ENCODE measurements around the gene GDF11. TPM values are rescaled to one million over a fixed set of nuclear protein-coding genes. Genes with fewer than 3 reads are reported as not detected.
A peak's percentile ranks its signal among the peaks of the same experiment; 100 is the strongest.

Gene GDF11
- total RNA-seq, 1 donor from 2014 or later, result 14.2 TPM

DNA sequence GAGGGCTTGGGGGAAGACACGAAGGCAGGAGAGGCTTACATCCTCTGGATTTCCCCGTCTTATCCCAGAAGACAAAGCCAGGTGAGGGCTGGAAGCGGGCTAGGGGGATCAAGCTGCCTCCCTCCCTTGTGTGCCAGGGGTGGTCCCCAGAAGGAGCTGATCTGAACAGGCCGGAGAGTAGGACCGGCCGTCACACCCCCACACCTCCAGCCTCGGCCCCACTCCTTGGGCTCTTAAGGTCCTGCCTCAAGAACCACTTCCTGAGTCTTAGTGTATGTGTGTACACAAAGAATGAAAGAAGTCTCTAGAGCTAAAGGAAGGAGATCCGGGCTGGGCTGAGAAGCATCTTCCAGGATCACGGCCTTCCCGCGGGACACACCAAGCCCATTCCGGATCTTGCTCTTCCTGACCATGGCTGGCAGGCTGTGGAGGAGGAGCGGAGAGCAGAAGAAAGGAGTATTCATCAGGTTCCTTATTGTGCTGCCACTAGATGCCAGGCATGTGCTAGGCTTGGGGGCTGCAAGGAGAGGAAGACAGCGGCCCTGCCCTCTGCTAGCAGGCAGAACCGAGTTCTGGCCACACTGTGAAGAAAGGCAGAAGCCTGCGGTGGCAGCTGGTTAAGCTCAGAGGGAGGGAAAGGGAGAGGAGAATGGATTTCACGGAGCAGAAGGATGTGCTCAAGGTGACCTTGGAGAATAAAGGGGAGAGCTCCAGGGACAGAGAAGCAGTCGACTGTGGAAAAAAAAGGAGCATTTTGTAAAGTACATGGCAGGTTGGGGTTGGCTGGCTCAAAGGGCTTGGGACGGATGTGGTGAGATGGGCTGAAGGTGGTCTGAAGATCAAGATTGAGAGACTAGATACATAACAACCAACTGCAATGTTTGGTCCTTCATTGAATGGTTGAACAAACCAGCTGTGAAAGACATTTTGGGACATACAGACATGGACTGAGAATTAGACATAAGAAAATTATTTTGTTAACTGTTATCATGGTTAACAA is 12.8 kb upstream of the GDF11 start:
- Mint-ChIP-seq H3K36me3 (ENCODE audit: low read depth) (peaks cover 17% of the 10 kb centered on the region), H3K27ac (peak overlapping the region; percentile 96), H3K4me1 (ENCODE audit: low read depth) (peaks cover 40% of the 10 kb centered on the region), H3K4me3 (peak overlapping the region; percentile 90), H3K9me3 (no peaks in the 10 kb centered on the region), H3K27me3 (ENCODE audit: insufficient read depth) (peaks cover 1% of the 10 kb centered on the region)
- intact Hi-C loops (cut with micrococcal nuclease), result loop anchor here (1.0 to 2.0 kb wide), 5 partner anchors 8 to 199 kb away; partner anchors contain the start of genes BLOC1S1, GDF11 and SARNP
- no peak for DNase-seq (ENCODE audit: low spot score)

DNA sequence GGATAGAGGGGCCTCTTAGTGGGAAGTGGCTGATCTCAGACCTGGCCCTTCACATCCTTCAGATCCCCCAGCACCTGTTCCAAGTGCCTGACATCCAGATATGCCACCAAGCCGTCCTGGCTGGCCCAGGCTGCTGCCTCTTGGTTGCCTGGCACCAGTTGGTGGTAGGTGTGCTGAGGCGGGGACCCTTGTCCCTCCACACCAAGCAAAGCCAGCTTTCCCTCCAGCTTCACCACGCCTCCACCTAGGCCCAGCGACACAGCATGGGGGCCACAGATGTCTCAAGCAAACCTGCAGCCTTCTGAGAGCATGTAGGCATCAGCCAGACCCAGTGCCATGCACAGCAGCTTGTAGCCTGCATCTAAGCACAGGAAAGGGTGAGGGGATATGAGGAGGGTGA is 10.6 kb upstream of the GDF11 start:
- Mint-ChIP-seq H3K27me3 (ENCODE audit: insufficient read depth) (no peaks in the 10 kb centered on the region), H3K4me3 (no peak overlapping the region), H3K9me3 (no peaks in the 10 kb centered on the region), H3K4me1 (ENCODE audit: low read depth) (peaks cover 33% of the 10 kb centered on the region), H3K27ac (no peak overlapping the region), H3K36me3 (ENCODE audit: low read depth) (peaks cover 4% of the 10 kb centered on the region)
- intact Hi-C loops (cut with micrococcal nuclease), result no loop called here
- DNase-seq (ENCODE audit: low spot score), result no peak

DNA sequence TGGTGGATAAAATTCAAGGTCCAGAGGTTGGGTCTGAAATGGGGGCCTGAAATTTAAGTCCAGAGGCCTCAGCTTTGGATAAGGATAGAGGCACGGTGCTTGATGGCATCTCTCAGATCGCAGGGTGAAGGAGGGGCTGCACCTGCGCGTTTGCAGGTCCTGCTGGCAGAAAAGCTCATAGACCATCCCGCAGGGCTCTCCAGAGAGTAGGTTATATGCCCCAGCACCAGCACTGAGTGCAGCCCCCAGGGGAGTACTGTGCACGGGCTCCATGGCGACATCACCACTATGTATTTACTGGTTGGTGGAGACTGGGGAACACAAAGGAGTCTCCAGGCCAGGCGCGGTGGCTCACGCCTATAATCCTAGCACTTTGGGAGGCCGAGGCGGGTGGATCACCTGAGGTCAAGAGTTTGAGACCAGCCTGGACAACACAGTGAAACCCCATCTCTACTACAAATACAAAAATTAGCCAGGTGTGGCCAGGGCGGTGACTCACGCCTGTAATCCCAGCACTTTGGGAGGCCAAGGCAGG is 9.8 kb upstream of the GDF11 start:
- intact Hi-C loops (cut with micrococcal nuclease), result no loop called here

DNA sequence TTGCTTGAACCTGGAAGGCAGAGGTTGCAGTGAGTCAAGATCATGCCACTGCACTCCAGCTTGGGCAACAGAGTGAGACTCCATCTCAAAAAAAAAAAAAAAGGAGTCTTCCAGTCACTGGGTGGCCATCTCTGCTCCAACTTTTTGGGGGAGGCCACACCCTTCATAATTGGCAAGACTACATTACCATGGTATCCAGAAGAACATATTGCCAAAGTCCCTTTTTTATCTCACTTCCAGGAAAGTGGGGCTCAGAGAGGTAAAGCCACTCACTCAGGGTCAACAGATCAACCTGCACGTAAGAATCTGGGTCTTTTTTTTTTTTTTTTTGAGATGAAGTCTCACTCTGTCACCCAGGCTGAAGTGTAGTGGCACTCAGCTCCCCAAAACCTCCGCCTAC is 9.1 kb upstream of the GDF11 start:
- Mint-ChIP-seq H3K27ac (no peak overlapping the region), H3K4me3 (no peak overlapping the region), H3K27me3 (ENCODE audit: insufficient read depth) (no peaks in the 10 kb centered on the region), H3K36me3 (ENCODE audit: low read depth) (no peaks in the 10 kb centered on the region), H3K4me1 (ENCODE audit: low read depth) (peaks cover 40% of the 10 kb centered on the region), H3K9me3 (no peaks in the 10 kb centered on the region)
- DNase-seq (ENCODE audit: low spot score), result no peak
- intact Hi-C loops (cut with micrococcal nuclease), result no loop called here

More for the DNA sequence above, 9.8 kb upstream of the GDF11 start:
- DNase-seq (ENCODE audit: low spot score), result no peak
- Mint-ChIP-seq H3K27me3 (ENCODE audit: insufficient read depth) (no peaks in the 10 kb centered on the region), H3K4me3 (no peak overlapping the region), H3K36me3 (ENCODE audit: low read depth) (no peaks in the 10 kb centered on the region), H3K27ac (no peak overlapping the region), H3K4me1 (ENCODE audit: low read depth) (peaks cover 36% of the 10 kb centered on the region), H3K9me3 (no peaks in the 10 kb centered on the region)

DNA sequence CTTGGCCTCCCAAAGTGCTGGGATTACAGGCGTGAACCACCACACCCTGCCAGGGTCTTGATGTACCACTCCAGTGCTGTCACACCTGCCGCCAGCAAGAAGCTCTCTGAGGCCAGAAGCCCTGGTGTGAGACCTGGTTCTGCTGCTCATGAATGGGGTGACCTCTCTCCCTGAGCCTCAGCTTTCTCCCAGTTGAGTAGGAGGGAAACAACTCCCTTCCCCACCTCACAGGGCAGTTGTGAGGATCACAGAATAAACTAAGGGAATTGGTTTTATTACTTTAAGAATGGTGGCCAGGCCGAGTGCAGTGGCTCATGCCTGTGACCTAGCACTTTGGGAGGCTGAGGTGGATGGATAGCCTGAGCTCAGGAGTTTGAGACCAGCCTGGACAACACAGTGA is 8.3 kb upstream of the GDF11 start:
- DNase-seq (ENCODE audit: low spot score), result no peak
- H3K27ac Mint-ChIP-seq, result no peak overlapping the region
- no peak overlapping the region for H3K4me3 Mint-ChIP-seq
- H3K27me3 Mint-ChIP-seq (ENCODE audit: insufficient read depth), result no peaks in the 10 kb centered on the region
- peaks cover 37% of the 10 kb centered on the region for H3K4me1 Mint-ChIP-seq (ENCODE audit: low read depth)
- intact Hi-C loops (cut with micrococcal nuclease), result no loop called here
- H3K9me3 Mint-ChIP-seq, result no peaks in the 10 kb centered on the region
- H3K36me3 Mint-ChIP-seq (ENCODE audit: low read depth), result no peaks in the 10 kb centered on the region

DNA sequence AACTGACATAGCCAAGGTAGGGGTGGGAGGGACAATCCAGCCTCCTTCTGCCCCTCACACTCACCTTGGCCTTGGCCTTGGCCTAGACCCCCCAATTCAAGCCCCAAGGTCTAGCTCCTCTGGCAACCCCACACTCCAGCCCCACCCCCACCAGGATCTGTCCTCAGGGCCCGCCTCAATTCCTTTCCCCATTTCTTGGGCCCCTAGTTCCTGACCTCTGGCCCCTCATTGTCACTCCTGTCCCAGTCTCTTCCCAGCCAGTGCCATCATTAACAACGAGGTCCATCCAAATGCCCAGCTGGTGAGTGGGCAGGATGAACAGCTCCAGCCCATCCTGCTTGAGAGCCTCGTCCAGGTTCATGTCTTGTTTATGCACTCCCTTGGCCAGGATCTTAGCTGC is 6.8 kb upstream of the GDF11 start:
- no peak for DNase-seq (ENCODE audit: low spot score)
- H3K27me3 Mint-ChIP-seq (ENCODE audit: insufficient read depth), result no peaks in the 10 kb centered on the region
- intact Hi-C loops (cut with micrococcal nuclease), result no loop called here
- no peak overlapping the region for H3K27ac Mint-ChIP-seq
- H3K4me1 Mint-ChIP-seq (ENCODE audit: low read depth), result peaks cover 29% of the 10 kb centered on the region
- H3K9me3 Mint-ChIP-seq, result no peaks in the 10 kb centered on the region
- H3K36me3 Mint-ChIP-seq (ENCODE audit: low read depth), result no peaks in the 10 kb centered on the region
- no peak overlapping the region for H3K4me3 Mint-ChIP-seq

DNA sequence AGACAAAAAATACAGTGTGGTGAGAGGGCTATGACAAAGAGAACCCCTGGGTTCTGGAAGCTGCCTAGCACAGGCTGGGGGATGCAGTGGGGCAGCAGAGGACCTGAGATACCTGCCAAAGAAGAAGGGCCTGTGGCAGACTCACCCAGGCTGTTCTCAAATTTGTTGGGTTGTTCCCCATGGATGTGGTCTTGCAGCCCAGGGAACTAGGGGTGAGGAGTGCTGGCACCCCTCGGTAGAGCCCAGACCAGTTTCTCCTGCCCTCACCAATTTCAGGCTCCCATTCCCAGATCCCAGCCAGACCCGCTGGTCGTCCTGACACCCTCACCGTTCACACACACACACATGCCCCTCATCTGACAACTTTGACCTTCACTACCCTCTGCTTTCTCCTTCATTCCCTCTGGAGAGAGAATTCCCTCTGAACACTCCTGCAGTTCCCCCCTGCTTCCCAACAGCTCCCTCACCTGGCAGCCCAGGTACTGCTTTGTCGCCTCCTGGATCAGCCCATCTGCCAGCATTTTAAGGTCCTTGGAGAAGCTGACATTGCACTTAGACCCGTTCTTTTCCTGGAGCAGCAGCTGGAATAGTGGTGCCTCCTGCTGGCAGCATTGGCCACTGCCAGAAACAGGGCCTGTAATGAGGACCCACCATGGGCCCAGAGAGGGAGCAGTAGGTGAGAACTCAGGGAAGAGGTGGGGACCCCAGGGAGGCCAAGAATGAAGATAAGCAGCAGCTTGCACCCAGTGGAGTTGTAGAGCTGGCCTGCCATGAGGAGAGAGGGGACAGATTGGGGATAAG is 5.9 kb upstream of the GDF11 start:
- no peaks in the 10 kb centered on the region for H3K36me3 Mint-ChIP-seq (ENCODE audit: low read depth)
- DNase-seq (ENCODE audit: low spot score), result peak; percentile 43
- H3K27me3 Mint-ChIP-seq (ENCODE audit: insufficient read depth), result peaks cover 3% of the 10 kb centered on the region
- H3K4me3 Mint-ChIP-seq, result peak overlapping the region; percentile 79
- H3K27ac Mint-ChIP-seq, result peak overlapping the region; percentile 61
- H3K4me1 Mint-ChIP-seq (ENCODE audit: low read depth), result peaks cover 35% of the 10 kb centered on the region
- intact Hi-C loops (cut with micrococcal nuclease), result loop anchor here (1.0 kb wide), 3 partner anchors 13 to 548 kb away; no protein-coding TSS in a partner anchor
- no peaks in the 10 kb centered on the region for H3K9me3 Mint-ChIP-seq

DNA sequence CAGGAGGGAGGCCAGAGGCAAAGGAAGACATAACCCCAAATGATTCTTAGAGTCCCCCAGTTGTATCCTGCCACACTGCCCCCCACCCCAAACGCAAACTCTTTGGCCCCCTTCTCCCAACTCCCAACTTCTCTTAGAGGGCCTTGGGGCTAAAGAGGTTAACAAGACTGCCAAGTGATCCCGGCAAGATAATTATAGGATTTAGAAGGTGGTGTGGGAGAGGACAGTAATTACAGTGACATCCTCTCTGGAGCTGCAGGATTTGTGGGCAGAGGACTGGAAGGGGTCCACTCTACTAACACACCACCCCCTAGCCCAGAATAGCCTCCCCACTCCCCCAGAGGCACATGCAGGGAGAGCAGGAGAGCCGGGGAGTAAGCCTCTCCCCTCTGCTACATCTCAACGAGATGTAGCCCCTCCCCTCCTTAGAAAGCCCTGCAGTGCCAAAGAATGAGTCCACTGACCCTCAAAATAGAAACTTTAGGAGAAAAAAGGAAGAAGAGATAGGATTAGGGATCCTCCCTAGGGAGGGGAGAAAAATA is 5.3 kb upstream of the GDF11 start:
- Mint-ChIP-seq H3K36me3 (ENCODE audit: low read depth) (no peaks in the 10 kb centered on the region), H3K27ac (peak overlapping the region; percentile 77), H3K4me3 (peak overlapping the region; percentile 79), H3K4me1 (ENCODE audit: low read depth) (peaks cover 41% of the 10 kb centered on the region), H3K9me3 (no peaks in the 10 kb centered on the region), H3K27me3 (ENCODE audit: insufficient read depth) (peaks cover 3% of the 10 kb centered on the region)
- intact Hi-C loops (cut with micrococcal nuclease), result loop anchor here (1.0 to 2.0 kb wide), 13 partner anchors 8 to 548 kb away; partner anchors contain the start of genes CD63, DNAJC14, PA2G4 and RPS26
- no peak for DNase-seq (ENCODE audit: low spot score)

DNA sequence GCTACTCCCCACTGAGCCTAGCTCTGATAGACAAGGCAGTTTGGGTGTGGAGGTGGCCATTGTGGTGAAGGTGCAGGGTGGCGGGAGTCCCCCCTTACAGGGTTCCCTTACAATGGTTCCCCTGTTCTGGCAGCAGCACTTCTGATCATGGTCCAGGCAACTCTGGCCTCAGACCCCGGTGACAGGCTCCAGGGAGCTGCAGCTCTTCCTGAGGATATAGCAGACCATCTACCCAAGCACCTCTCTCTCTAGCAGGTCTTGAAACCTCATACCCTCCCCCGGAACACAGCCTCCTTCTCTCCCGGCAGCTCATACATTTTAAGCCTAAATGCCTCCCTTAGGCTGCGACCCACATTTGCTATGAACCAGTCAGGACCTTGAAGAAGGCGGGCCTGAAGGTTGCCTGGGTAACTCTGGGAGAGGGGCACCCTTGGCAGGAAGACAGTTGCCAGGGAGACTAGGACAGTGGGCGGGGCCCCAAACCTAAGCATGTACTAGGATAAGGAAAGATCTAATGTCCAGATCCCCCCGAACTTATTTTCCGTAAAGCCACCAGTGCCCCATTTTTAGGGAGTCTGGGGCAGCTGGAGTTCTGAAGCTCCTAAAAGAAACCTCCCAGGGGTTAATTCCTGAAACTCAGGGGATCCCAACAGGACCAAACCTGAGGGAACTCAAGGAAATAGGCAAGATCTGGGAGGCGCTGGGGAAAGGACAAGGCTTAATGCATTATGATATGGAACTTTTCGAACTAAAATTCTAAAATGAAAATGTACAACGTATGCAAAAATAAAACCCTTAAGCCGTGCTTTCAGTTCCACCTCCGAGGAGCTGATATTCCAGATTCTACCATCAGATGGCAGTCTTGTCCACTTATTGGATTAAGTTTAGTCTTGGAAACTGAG is 4.5 kb upstream of the GDF11 start:
- Mint-ChIP-seq H3K27me3 (ENCODE audit: insufficient read depth) (peaks cover 3% of the 10 kb centered on the region), H3K4me1 (ENCODE audit: low read depth) (peaks cover 44% of the 10 kb centered on the region), H3K27ac (peak overlapping the region; percentile 73), H3K9me3 (no peaks in the 10 kb centered on the region), H3K4me3 (peak overlapping the region; percentile 79), H3K36me3 (ENCODE audit: low read depth) (no peaks in the 10 kb centered on the region)
- DNase-seq (ENCODE audit: low spot score), result peak; percentile 73
- intact Hi-C loops (cut with micrococcal nuclease), result loop anchor here (1.0 to 2.0 kb wide), 12 partner anchors 9 to 484 kb away; partner anchors contain the start of genes CD63, DNAJC14, PA2G4 and RPS26

DNA sequence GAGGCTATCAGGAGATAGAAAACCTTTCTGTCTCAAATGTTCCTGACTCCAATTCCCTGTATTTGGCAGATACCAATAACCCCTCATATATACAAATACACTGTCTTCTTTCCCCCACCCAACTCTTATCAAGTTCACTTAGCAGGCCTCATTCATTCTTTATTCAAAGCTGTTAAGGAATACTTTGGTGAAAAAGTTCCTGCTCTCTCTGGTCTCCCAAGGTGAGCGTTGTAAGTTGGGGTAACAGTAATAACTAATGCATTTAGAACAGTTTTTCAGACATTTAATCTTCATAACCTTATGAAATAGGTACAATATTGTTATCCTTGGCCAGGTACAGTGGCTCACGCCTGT is 3.9 kb upstream of the GDF11 start:
- Mint-ChIP-seq H3K27me3 (ENCODE audit: insufficient read depth) (peaks cover 3% of the 10 kb centered on the region), H3K27ac (no peak overlapping the region), H3K4me1 (ENCODE audit: low read depth) (peaks cover 47% of the 10 kb centered on the region), H3K36me3 (ENCODE audit: low read depth) (no peaks in the 10 kb centered on the region), H3K9me3 (no peaks in the 10 kb centered on the region), H3K4me3 (peak overlapping the region; percentile 79)
- intact Hi-C loops (cut with micrococcal nuclease), result loop anchor here (1.0 to 2.0 kb wide), 5 partner anchors 58 to 484 kb away; partner anchors contain the start of genes SMARCC2 and ZC3H10
- no peak for DNase-seq (ENCODE audit: low spot score)

DNA sequence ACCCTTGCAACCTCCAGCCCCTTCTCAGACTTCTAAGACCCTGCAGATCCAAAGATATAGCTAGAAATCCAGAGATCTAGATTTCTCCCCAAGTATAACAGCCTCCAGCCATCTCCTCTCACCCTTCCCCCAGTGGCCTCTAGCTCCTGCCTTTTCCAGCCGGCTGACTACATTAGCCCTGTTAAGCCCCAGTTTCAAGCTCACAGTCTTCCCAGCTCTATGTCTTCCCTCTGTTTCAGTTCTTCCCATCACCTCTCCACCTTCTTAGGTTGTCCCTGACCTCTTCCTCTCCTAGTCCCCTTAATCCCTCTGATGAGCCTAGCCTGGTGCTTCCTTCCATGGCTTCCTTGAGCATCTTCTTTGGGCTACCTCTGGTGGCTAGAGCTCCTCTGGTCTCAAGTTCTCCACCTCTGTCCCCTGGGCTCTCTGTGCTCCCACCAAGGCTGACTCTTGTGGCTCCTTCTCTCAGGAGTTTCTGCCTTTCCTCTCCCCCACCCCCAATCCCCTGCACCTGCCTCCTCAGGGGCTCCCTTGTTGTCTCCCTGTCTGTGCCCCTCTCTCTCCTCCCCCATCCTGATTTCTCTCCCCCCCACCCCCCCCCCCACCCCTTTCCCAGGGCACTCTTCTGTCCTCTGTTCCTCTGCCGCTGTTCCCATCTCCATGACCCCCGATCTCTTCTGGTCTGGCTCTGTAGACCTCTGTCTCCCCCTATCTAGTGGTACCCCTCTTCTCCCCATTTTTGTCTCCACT is 816 bp upstream of the GDF11 start:
- intact Hi-C loops (cut with micrococcal nuclease), result loop anchor here (2.0 kb wide), 1 partner anchor 13 kb away; the partner anchor contains the start of gene CD63
- peak overlapping the region; percentile 85 for H3K4me3 Mint-ChIP-seq
- peak overlapping the region; percentile 60 for H3K27ac Mint-ChIP-seq
- H3K4me1 Mint-ChIP-seq (ENCODE audit: low read depth), result peaks cover 61% of the 10 kb centered on the region
- H3K9me3 Mint-ChIP-seq, result no peaks in the 10 kb centered on the region
- H3K36me3 Mint-ChIP-seq (ENCODE audit: low read depth), result peaks cover 3% of the 10 kb centered on the region
- peaks cover 3% of the 10 kb centered on the region for H3K27me3 Mint-ChIP-seq (ENCODE audit: insufficient read depth)
- DNase-seq (ENCODE audit: low spot score), result no peak

Data from activated T-helper 1 cell treated with anti-CD3 and anti-CD28 coated beads, Interleukin-12 subunit alpha, Interleukin-12 subunit beta, Interleukin-2, Interleukin-4 antibody, amounts not matched to agents 30 ng/mL and 10 ng/mL and 1 ng/mL, durations not matched to agents 14 hours and 24 hours and 36 hours (primary cell).